Left lung (tissue), 10 donors: ENCODE data around the gene CALR. TPM values are rescaled to one million over a fixed set of nuclear protein-coding genes. Genes with fewer than 3 reads are reported as not detected.

Experiments used
- ATAC-seq: fragments of 200-7000 bp; cut with Tn5 transposase; one replicate; pipeline ENCODE4 v1.9.1; 2020; ENCODE audit warnings: moderate library complexity
- DNase-seq, 4 donors: peaks; one replicate each; pipeline ENCODE4 v3.0.0-alpha.2; 2013 to 2020
- H3K27ac ChIP-seq, 2 donors: fragments of 200-600 bp; sonication (generic) in 1 of 2; one replicate each; pipeline versions ENCODE4 v1.5.0 to v1.8.0; 2020 to 2021
- H3K27me3 ChIP-seq, 2 donors: fragments of 200-600 bp; sonication (generic) in 1 of 2; one replicate each; pipeline versions ENCODE4 v1.5.0 to v1.8.0; 2020 to 2021
- H3K36me3 ChIP-seq, 2 donors: fragments of 200-600 bp; sonication (generic) in 1 of 2; one replicate each; pipeline versions ENCODE4 v1.5.0 to v1.8.0; 2020 to 2021
- H3K4me1 ChIP-seq, 2 donors: fragments of 200-600 bp; one replicate each; pipeline ENCODE4 v1.8.0; 2021
- H3K4me3 ChIP-seq, 2 donors: fragments of 200-600 bp; sonication (generic) in 1 of 2; one replicate each; pipeline versions ENCODE4 v1.5.0 to v1.8.0; 2020 to 2021; ENCODE audit warnings: mild to moderate bottlenecking in 1 of 2
- H3K9me3 ChIP-seq, 2 donors: fragments of 200-600 bp; sonication (generic) in 1 of 2; one replicate each; pipeline versions ENCODE4 v1.5.0 to v1.8.0; 2020 to 2021
- intact Hi-C, 2 donors: fragments of 100-400 bp; cut with DNase I; formaldehyde crosslinking; loops; one replicate each; pipeline versions ENCODE4 v1.11.2 to v1.14.2; 2022
- polyA plus RNA-seq, 6 donors: library from polyadenylated mRNA; unstranded; fragments of 120-200 nt; gene quantifications; one replicate each; pipeline ENCODE4 v1.2.1, GENCODE V29; 2013; ENCODE audit not compliant: insufficient read length in 6 of 6
- total RNA-seq, 2 donors: library from RNA; stranded (reverse); fragmentation: NEBNext Ultra II Directional; extraction: Animal tissue kit (Norgen Biotek cat#: 25700); gene quantifications; one replicate each; pipeline ENCODE4 v1.2.1, GENCODE V29; 2021
- TF ChIP-seq, protein P1 (sequence below), 2 donors: fragments of 200-600 bp; sonication (generic) in 1 of 2; IDR thresholded peaks; one replicate each; pipeline versions ENCODE4 v1.5.0 to v1.8.0; 2021; ENCODE audit warnings: antibody characterized with exemption in 2 of 2
- donor health status: DM: no; HTN: yes; CAD: no.
- donor health status: DM: no; HTN: no; CAD: no.

Gene CALR
- total and polyA plus RNA-seq, 8 donors: 654 to 1,778 (median 814) TPM

DNA sequence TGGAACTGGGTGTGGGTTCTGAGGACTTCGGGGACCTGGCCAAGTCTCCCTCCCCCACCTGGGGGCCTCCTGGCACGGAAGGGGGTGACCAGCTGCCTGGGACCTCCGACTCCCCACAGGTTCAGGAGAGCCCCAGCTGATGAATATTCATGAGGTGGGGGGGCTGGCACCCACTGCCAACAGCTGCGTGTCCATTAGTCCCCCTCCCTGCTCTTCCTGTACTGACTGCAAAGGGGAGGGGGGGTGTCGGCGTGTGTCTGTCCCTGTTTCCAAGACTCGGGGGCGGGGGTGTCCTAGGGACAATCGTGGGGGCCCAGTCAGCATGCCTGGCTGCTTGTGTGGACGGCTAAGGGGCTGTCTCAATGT is 46.3 kb downstream of the CALR start:
- Histone ChIP-seq H3K27ac (no peak overlapping the region), H3K4me3 (no peak overlapping the region), H3K4me1 (peaks cover 0 to 21% of the 10 kb centered on the region in 2 donors), H3K36me3 (no peaks in the 10 kb centered on the region), H3K27me3 (peaks cover 0 to 12% of the 10 kb centered on the region in 2 donors), H3K9me3 (no peaks in the 10 kb centered on the region)
- intact Hi-C loops: loop anchor here (5.0 to 10.0 kb wide), 3 partner anchors 78 to 110 kb away; no protein-coding TSS in a partner anchor
- DNase-seq: no peak
- TF ChIP-seq, protein P1, sequence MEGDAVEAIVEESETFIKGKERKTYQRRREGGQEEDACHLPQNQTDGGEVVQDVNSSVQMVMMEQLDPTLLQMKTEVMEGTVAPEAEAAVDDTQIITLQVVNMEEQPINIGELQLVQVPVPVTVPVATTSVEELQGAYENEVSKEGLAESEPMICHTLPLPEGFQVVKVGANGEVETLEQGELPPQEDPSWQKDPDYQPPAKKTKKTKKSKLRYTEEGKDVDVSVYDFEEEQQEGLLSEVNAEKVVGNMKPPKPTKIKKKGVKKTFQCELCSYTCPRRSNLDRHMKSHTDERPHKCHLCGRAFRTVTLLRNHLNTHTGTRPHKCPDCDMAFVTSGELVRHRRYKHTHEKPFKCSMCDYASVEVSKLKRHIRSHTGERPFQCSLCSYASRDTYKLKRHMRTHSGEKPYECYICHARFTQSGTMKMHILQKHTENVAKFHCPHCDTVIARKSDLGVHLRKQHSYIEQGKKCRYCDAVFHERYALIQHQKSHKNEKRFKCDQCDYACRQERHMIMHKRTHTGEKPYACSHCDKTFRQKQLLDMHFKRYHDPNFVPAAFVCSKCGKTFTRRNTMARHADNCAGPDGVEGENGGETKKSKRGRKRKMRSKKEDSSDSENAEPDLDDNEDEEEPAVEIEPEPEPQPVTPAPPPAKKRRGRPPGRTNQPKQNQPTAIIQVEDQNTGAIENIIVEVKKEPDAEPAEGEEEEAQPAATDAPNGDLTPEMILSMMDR (IDR thresholded peaks at IDR 0.05): no peak
- no peak for ATAC-seq

DNA sequence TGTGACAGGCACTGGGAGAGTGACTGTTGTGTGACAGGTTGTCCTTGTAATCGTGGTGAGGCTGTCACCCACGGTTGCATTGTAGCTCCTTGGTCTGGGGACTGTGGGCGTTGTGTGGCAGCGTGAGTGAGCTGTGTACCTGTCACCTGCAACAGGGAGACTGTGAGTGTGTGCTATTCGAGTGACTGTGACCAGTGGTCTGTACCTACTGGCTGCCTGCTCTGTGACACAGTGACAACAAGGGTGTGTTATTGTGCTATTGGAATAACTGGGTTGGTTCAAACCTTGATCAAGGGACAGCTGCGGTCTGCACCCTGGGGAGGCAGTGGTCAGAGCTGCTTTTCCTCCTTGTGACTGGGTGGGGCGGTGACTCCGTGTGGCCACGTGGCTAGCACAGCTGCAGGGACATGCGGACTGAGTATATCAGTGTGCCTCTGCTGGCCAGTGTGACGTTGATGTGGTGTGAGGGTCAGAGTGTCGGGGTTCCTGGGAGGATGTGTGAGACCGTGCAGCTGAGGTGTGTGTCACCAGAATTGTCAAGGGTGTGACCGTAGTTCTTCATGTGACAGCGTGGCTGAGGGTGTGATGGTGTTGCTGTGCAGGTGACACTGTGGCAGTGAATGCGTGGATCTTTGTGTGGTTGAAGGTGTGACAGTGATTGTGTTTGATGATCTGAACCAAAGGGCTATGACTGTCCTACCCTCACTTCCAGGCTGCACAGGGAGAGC is 46.8 kb downstream of the CALR start:
- Histone ChIP-seq H3K9me3 (no peaks in the 10 kb centered on the region), H3K36me3 (no peaks in the 10 kb centered on the region), H3K4me3 (no peak overlapping the region), H3K4me1 (peaks cover 0 to 21% of the 10 kb centered on the region in 2 donors), H3K27ac (no peak overlapping the region), H3K27me3 (peaks cover 0 to 12% of the 10 kb centered on the region in 2 donors)
- TF ChIP-seq, protein P1 (IDR thresholded peaks at IDR 0.05): no peak
- ATAC-seq (peak; percentile 50), DNase-seq (no peak)
- intact Hi-C loops: loop anchor here (5.0 to 10.0 kb wide), 2 partner anchors 107 to 110 kb away; no protein-coding TSS in a partner anchor

DNA sequence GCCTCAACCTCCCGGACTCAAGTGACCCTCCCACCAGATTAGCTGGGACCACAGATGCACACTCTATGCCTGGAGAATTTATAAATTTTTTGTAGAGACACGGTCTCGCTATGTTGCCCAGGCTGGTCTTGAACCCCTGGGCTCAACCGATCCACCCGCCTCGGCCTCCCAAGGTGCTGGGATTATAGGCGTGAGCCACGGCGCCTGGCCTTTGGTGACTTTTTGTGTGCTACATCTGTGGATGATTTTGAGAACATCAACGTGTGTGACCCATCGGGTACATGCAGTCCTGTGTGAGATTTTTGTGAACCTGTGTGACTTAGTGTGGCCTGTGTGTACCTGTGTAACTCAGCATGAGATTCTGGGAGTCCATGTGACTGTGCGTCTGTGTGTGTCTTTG is 48.3 kb downstream of the CALR start:
- peaks cover 0 to 21% of the 10 kb centered on the region in 2 donors for H3K4me1 ChIP-seq
- DNase-seq (no peak), ATAC-seq (no peak)
- no peaks in the 10 kb centered on the region for H3K36me3 ChIP-seq
- TF ChIP-seq, protein P1 (IDR thresholded peaks at IDR 0.05): no peak
- intact Hi-C loops: loop anchor here (5.0 to 10.0 kb wide), 2 partner anchors 106 to 108 kb away; no protein-coding TSS in a partner anchor
- no peaks in the 10 kb centered on the region for H3K9me3 ChIP-seq
- H3K27ac ChIP-seq: no peak overlapping the region
- peaks cover 0 to 12% of the 10 kb centered on the region in 2 donors for H3K27me3 ChIP-seq
- no peak overlapping the region for H3K4me3 ChIP-seq

DNA sequence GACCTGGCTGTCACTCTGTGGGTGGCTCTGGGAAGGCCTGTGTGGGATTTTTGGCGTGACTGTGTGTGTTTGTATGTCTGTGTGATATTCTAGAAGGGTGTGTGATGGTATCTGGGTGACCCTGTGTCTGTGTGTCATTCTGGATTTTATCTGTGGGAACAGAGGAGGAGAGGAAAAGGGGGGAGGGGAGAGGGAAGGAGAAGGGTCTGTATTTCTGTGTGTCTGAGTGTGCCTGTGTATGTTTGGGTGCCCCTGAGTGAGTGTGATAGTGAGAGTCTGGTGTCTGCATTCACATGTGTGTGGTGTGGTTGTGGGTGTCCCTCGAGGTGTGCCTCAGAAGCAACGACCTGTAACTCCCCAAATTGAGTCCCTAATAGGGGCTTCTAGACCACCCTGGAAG is 48.8 kb downstream of the CALR start:
- no peaks in the 10 kb centered on the region for H3K36me3 ChIP-seq
- DNase-seq (no peak), ATAC-seq (no peak)
- H3K4me3 ChIP-seq: no peak overlapping the region
- TF ChIP-seq, protein P1 (IDR thresholded peaks at IDR 0.05): no peak
- no peaks in the 10 kb centered on the region for H3K9me3 ChIP-seq
- intact Hi-C loops: loop anchor here (5.0 to 10.0 kb wide), 2 partner anchors 105 to 108 kb away; no protein-coding TSS in a partner anchor
- H3K4me1 ChIP-seq: peaks cover 0 to 21% of the 10 kb centered on the region in 2 donors
- H3K27me3 ChIP-seq: peaks cover 0 to 10% of the 10 kb centered on the region in 2 donors
- H3K27ac ChIP-seq: no peak overlapping the region

DNA sequence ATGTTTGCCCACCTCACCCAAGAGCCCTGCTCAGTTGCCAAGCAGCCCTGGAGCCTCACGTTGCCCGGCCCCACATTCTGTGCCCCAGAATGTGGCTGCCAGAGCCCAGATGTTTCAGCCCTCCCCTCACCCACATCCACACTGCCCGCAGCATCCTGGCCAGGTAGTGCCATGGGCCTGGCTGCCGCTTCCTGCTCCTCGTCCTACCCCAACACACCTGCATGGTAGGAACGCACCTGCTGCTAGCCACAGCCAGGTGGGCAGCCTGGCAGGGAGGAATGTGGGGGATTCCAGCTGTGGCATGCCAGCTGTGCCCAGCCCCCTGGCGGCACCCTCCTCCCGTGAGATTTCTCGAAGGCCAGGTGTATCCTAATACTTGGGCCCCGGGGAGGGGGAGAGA is 49.4 kb downstream of the CALR start:
- no peak for DNase-seq
- H3K9me3 ChIP-seq: no peaks in the 10 kb centered on the region
- no peak for ATAC-seq
- TF ChIP-seq, protein P1 (IDR thresholded peaks at IDR 0.05): no peak
- H3K27me3 ChIP-seq: peaks cover 0 to 4% of the 10 kb centered on the region in 2 donors
- H3K4me1 ChIP-seq: peaks cover 0 to 20% of the 10 kb centered on the region in 2 donors
- no peak overlapping the region for H3K27ac ChIP-seq
- intact Hi-C loops: loop anchor here (5.0 to 10.0 kb wide), 2 partner anchors 105 to 107 kb away; no protein-coding TSS in a partner anchor
- no peaks in the 10 kb centered on the region for H3K36me3 ChIP-seq
- no peak overlapping the region for H3K4me3 ChIP-seq
